GM19240 (cell line): Measurements from ENCODE around the gene FFAR4.

Source experiments
- DNase-seq: peaks from one replicate; pipeline ENCODE4 v3.0.0; 2011; ENCODE audit warnings: low spot score; ENCODE audit not compliant: insufficient read length

FFAR4 gene

DNA sequence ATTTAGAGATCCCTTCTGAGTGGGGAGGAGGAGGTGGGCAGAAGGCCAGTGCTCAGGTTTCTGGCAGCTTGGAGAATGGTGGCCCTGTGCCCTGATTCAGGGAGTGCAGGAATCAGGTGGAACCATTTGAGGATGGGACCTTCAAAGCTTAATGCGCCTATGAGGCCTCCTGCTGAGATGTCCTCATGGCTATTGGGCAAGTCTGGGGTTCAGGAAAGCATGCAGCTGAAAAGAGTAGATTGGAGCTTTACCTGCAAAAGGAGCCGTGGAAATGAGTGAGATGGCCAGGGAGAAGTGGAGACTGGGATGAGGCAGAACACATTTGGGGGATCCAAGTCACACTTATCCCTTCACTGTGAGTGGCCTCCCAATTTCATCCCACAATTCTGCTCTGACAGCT, 6.1 kb downstream of the FFAR4 start:
- no peak for DNase-seq

DNA sequence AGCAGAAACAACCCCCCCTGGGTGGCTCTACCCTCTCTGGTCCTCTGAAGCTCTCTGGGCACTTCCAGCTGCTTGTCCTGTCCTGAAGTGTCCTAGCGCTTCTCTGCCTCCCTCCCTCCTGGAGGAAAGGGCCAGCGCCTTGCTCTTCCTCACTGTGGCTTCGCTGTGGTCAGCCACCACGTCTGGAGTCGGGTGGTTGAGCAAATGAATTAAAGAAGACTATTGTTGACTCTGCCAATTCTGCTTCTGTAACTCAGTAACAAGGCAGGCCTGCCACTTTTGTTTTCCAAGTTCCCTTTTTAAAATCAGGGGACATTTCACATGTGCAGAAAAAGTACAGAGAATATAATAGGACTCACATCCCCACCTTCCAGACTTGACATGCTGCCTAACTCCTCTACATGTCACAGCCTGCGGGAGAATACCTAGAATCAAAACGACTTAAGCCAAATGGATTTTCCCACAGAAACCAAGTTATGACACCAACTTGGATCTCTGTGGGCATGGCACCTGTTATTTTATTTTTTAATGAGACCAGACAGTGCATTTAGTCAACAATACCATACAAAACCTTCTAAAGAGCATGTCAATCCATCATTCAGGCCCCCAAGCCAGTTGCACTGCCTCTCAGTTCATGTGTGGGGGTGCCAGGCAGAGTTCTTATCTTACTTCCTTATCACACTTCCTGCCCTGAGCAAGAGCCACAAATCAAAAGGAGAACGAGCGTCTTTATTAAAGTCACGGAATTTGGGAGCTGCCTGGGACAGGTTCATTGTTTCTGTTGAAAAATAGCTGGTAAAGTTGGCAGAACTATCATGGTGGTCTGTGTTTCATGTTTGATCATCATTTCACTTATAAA, 6.8 kb downstream of the FFAR4 start:
- DNase-seq = no peak

DNA sequence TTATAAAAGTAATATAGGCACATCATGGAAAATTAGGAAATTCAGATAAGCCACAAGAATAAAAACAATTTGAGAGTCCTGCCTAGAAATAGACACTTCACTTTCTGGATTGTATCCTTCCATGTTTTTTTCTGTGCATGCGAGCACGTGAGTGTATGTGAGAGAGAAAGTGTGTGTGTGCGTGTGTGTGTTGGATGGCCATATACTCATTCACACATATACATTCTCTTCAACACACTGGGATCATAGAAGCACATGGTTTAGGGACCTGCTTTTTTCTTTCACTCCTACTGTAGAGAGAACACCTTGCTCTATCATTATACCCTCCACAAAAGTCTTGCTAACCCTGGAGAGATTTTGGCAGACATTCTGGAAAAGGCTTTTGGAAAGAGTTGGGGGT, 7.5 kb downstream of the FFAR4 start:
- no peak for DNase-seq

DNA sequence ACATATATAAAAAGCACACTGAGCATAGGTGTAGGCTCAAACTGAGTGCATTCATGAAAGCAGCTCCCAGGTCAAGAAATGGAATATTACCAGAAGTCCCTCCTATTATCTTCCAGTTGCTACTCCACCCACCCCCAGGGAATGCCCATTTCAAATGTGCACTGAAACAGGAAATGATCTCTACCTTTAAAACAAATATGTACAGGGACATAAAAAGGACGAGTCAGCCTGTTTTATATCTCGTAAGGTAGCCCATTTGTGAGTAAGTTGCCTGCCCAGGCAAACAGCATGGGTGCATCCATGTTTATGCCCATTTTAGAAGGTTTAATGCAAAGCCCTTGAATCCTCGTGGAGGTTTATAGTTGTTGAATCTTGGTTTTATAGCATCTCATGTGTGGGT, 10.4 kb downstream of the FFAR4 start:
- no peak for DNase-seq

DNA sequence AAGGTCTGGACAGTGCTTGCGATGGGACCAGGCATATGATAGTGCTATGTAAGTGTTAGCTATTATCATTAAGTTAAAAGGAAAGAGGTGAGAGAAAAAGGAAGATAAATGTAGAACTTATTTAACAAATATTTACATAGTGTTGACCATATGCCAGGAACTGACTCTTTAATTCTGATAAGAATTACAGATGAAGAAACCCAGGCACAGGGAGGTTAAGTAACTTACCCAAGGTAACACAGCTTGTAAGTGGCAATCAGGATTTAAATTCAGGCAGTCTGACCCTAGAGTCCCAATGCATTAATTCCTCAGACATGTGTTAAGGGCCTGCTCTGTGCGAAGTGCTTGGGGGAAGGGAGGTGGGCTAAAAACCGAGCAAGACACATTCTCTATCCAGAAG, 11.1 kb downstream of the FFAR4 start:
- DNase-seq = no peak

DNA sequence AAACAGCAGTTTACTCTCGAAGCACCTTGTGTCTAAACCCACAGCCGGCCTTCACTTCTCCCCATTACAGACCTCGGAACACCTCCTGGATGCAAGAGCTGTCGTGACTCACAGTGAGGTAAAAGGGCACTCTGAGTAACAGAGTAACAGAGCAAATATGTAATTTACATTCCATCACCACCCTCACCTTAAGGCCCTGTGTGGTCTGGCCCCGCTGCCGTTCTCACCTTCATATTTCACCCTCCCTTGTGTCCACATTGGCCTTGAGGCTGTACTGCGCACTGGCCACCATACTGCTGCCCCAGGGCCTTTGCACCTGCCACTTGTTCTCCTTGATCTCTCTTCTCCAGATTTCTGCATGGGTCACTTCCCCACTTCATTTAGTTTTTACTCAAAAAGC, 12.6 kb downstream of the FFAR4 start:
- DNase-seq = no peak

DNA sequence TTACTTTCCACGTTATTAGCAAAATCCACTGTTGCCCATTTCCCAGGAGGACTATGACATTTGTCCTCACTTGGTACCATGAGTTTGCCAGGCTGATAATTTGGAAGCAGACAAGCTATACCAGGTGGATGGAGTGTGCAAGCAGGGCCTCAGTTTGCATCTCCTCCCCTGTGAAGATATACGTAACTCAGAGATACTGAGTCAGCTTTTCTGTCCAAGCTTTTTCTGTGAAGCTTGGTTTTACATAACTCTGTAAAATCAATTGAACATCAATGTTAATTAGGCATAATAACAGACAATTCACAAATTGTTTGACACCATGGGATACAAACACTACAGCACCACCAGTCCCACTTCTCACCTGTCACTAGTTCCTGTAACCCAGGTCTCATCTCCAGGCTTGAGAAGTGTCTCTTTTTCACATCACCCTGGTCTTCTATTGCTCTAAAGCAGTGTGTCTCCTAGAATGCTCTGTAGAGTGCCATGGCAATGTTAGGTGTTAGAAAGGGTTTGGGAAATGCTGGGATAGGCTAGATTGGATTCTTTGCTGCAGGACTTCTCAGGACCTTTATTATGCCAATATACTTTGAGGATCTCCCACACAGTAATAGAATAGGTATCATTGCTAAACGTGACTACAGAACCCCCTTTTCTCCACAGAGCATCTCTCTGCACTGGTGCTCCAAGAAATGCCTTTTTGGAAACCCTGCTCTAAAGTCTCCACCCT, 13.7 kb downstream of the FFAR4 start:
- DNase-seq = no peak

DNA sequence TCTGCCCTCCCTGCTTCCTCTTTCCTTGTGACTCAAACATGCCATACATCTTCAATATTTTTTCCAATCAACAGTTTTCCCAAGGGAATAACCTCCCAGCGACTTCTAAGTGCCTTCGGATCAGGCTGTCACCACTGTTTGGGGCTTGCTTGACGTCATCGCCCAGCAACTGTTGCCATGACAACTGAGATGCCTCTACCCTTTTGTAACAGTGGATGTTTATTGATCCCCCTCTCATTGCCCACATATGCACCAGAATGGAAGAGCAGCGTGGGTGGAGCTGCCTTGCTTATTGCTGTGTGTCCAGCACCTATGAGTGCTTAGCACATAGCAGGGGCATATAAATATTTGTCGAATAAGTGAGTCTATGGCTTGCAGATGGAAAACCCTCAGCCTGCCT, 14.4 kb downstream of the FFAR4 start:
- no peak for DNase-seq

DNA sequence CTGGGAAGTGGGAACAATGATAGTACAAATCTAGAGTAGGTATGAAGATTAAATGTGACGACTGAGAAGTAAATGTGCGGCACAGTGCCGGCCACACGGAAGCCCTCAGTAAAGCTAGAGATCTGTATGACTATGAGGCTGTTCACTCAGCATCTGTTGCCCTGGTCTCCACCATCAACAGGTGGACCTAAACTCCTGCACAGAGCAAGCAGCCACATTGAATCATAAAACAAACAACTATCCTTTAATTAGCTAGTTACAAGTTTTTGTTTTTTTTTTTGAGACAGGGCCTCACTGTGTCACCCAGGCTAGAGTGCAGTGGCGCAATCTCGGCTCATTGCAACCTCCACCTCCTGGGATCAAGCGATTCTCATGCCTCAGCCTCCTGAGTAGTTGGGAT, 18.0 kb downstream of the FFAR4 start:
- no peak for DNase-seq

DNA sequence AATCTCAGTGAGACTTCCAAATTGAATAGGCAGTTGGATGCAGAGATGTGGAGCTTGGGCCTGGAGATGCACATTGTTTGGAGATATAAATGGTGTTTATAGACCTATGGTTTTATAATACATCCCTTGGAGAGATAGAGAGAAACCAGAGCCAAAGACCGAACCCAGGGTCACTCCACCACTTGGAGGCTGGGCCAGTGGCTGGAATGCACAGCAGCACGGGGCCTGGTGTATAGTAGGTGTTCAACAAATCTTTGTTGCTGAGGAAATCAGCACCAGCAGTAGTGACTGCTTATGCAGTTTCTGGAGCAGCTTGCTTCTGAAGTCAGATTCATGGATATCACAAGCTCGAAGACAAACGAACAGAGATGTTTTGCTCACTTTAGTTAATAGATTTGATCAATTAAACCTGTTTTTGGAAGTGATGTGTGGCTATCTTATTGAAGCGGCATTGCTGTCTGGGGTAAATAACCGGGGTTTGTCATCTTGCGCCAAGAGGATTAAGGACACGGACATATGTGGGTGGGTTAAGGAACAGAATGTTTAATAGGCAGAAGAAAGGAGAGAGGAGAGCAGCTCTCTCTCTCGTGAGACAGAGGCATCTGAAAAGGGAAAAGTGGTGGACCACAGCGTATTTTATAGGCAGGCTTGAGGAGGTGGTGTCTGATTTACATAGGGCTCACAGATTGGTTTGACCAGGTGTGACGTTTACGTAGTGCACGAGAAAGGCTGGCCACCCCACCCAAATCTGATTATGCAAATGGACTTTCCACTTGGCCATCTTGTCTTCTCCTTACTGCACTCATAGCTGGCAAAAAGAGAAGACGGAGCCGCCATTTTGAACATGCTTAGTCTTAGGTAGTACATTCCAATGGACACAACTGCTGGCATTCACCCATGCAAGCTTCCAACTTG, 23.4 kb downstream of the FFAR4 start:
- no peak for DNase-seq

DNA sequence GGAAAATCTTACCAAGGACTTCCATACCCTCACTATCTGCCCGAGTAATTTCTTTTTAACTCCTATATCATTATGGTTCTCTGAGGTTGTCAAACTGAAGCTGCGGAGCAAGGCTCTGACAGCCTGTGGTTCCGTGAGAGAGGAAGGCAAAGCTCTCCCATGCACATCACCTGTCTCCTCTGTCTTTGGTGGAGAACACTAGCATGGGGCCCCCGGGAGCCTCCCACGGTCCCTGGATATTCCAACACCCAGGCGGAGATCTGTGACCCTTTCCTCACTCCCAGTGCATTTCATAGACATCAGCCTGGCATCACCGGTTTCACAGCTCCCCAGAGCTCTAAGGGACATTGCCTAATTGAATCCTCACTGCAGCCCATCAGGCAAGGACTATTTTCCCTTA, 24.2 kb downstream of the FFAR4 start:
- no peak for DNase-seq

DNA sequence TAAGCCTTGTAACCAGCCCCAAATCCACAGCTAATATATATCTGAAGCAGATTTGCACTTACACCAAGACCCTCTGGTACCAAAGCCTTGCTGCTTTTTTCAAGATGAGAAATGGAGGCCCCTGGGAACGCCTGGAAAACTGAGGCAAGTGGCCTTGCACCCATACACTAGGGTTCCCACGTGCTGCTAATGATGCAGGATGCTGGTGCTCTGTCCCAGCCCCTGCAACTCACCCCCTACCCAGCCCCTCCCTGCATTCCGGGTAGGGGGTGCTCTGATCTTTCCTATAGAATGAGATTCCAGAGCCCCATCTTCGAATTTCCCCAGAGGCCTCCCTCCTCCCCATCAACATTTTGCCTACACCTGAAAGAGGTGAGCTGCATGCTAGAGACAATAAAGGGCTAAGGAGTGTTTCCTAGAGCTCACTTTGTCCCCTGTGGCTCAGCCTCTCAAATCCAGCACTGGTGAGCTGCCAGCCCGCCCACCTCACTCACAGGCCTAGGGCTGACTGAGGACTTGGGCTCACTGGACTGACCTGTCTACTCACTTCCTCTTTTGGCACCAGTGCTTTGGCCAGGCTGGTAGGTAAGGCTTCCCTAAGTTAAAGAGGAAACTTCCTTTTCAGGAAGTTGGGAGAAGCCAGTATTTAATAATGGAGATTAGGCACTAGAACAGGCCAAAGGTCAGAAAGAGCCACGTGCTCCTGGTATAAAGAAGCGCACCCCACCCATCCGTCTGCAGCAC, 24.8 kb downstream of the FFAR4 start:
- DNase-seq = no peak

DNA sequence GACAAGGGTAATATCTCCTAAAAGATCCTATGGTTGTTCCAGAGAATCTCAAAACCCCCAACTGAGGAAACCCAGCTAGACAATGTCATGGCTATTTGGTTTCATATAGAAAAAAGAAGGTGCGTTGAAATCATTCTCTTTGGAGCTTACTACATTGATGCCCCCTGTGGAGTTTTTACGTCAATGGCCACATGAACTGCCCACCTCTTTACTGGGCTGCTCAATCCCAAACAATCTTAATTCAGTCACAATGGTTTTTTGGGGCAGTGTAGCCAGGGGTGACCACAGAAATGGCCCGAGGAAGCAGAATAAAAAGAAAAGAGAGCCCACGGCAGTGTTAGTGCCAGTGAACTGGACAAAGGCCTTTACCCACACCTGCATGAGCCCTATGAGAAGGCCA, 26.8 kb downstream of the FFAR4 start:
- DNase-seq = no peak

DNA sequence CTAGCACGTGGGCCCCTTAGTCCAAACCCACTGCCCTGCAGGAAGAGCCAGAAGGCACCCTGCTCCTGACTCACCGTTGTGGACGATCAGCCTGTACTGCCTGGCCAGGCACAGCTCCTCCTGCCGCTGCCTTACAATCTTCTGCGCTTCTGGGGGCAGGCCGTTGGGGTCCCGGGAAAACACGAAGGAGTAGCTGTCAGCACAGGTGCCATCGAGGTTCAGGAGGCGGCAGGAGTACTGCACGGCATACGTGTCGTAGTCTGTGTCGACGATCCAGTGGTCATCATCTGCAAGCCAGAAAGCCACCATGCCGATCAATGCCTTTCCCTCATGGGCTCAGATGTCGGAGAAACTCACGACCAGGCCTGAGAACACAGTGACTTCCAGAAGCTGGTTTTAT, 27.3 kb downstream of the FFAR4 start:
- DNase-seq = no peak

DNA sequence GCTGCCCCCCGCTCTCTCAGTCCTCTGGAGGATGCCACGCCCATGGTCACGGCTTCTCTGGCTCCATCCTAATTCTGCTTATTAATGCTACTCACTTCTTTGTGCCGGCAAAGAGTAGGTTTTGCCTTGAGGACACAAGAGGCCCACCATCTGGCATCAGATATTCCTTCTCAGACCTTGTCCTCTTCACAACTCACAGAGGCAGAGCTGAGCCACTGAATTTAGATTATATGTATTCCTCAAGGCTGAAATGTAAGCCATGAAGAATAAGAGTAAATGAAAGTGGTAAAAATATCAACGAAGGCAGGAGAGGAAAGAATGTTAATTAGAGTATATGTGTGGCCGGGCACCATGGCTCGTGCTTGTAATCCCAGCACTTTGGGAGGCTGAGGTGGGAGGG, 28.1 kb downstream of the FFAR4 start:
- no peak for DNase-seq

DNA sequence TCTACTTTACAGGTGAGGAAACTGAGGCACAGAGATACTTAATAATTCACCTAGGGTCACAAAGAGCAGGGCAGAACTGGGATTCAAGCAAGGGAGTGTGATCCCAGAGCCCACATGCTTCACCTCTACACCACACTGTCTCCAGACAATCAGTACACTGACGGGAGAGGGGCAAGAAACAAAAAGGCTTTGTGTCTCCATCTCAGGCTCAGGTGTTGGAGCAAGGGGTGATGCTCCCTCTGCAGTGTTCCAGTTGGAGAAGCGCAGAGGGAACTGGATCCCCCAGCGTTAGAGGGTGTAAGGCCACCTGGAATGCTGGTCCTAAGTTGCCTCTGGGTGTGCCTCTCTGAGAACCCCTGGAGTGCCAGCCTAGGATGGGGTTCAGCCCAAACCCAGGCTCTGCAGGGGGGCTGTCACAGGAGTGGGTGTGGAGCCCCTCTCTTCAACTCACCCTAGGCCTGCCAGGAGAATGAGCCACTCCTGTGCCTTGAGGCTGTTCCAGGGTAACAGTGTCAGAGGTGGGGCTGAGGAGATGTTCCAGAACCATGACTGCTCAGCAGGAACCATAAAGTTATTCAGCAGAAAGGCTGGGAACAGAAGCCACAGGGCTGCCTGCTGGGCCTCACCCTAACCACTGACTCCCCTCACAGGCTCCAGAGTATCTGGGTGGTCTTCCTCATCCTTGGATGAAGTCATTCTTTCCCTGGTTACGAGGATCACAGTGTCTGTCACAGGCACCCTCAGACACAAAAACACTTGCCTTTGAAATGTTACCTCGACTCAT, 29.1 kb downstream of the FFAR4 start:
- no peak for DNase-seq

DNA sequence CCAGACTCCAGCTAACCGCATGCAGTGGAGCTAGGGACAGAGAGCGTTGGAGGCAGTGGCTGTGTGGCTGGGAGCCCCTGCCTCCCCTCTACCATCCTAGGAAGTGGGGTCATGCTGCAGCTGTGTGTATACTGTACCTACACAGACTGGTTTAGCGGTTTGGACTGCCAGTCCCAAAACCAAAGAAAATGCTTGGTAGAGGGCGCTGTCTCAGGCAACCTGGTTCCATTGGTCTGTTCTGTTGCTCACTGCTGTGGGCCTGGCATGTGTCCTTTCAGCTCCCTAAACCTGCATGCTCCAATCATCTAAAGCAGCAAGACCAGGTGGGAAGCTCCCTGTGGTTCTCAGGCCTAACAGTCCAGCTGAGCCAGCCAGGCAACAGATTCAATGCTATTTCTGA, 30.1 kb downstream of the FFAR4 start:
- DNase-seq = no peak

DNA sequence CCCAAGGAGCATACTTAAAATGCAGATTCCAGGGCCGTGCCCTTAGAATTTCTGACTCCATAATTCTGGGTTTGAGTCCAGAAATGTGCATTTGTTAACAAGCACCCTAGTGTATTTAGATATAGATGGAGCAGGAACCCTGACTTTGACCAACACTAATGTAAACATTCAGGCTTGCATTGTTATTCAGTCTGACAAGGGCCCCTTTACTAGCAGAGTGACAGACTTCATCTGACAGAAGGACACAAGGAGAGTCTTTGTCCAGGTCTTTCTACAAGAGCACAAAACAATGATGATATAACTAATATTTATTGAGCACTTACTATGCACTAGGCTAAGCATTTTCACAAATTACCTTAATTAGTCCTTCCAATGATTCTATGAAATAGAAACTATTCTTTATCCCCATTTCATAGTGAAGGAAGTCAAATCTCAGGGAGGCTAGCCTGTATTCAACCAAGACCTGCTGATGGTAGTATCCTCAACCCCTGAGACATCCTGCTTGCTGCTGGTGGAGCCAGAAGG, 30.7 kb downstream of the FFAR4 start:
- no peak for DNase-seq

DNA sequence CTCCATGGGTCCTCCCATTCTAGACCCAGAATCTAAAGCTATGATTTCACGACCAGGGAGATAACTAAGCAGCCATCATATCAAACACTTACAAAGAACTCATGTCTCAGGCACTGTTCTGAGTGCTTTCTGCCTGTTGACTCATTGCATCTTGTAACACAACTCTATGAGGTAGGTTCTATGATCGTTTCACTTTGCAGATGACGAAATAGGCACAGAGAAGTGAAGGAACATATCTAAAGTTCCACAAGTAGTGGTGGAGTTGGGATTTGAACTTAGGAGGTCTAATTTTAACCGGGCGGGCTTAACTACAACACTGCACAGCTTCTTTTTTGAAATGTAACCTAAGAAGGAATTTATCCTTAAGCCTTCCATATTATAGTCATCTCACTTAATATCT, 31.7 kb downstream of the FFAR4 start:
- DNase-seq = no peak

DNA sequence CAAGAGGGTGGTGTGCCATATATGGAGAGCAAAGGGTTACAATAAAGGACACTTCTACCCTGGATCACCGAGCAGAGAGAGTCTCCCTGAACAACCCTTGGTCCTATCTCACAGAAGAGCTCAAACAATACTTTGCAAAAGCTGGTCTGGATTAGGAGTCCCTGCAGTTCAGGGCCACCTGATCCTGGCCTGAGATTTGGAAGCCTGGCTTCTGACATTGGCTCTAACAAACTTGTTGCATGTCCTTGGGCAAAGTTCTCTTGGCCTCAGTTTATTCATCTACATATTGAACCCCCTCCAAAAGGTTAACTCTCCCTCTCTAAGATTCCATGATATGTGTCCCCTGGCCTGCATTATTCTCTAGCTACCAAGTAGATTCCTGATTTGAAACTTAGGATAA, 32.9 kb downstream of the FFAR4 start:
- DNase-seq = no peak
